H9 (cell line): Measurements from ENCODE around the gene AKR1C8. TPM values are rescaled to one million over a fixed set of nuclear protein-coding genes. Genes with fewer than 3 reads are reported as not detected.

ENCODE experiments used
- DNase-seq: peaks from one replicate; pipeline ENCODE4 v3.0.0-alpha.2; 2017
- H2AFZ ChIP-seq: one replicate; pipeline ENCODE4 v1.6.1; 2013; ENCODE audit warnings: mild to moderate bottlenecking, low read length, control low read depth, moderate library complexity
- H2AK5ac ChIP-seq: 2 replicates; pipeline ENCODE4 v1.6.1; 2013; ENCODE audit warnings: low read length, control low read depth, mixed read lengths; ENCODE audit not compliant: insufficient read length
- H2BK120ac ChIP-seq: one replicate; pipeline ENCODE4 v1.6.1; 2013; ENCODE audit warnings: low read depth, mild to moderate bottlenecking, low read length, control low read depth, inconsistent platforms; ENCODE audit not compliant: poor library complexity, severe bottlenecking
- H2BK12ac ChIP-seq: 2 replicates; pipeline ENCODE4 v1.6.1; 2013; ENCODE audit warnings: low read length, control low read depth, mixed read lengths, low read depth; ENCODE audit not compliant: insufficient read length
- H2BK15ac ChIP-seq: 2 replicates; pipeline ENCODE4 v1.6.1; 2013; ENCODE audit warnings: low read depth, low read length, control low read depth
- H2BK20ac ChIP-seq: one replicate; pipeline ENCODE4 v1.6.1; 2013; ENCODE audit warnings: low read depth, mild to moderate bottlenecking, low read length, control low read depth, inconsistent platforms; ENCODE audit not compliant: poor library complexity, severe bottlenecking
- H2BK5ac ChIP-seq: 2 replicates; pipeline ENCODE4 v1.6.1; 2013; ENCODE audit warnings: low read length, control low read depth, mixed read lengths; ENCODE audit not compliant: insufficient read length
- H3K14ac ChIP-seq: 2 replicates; pipeline ENCODE4 v1.6.1; 2013; ENCODE audit warnings: low read length, control low read depth; ENCODE audit not compliant: insufficient read depth
- H3K18ac ChIP-seq: 2 replicates; pipeline ENCODE4 v1.6.1; 2013; ENCODE audit warnings: low read depth, mild to moderate bottlenecking, mixed read lengths, low read length, control low read depth; ENCODE audit not compliant: insufficient read length
- H3K23ac ChIP-seq: 2 replicates; pipeline ENCODE4 v1.6.1; 2013; ENCODE audit warnings: low read length, control low read depth, mixed read lengths, low read depth; ENCODE audit not compliant: insufficient read length
- H3K23me2 ChIP-seq: 2 replicates; pipeline ENCODE4 v1.6.1; 2013; ENCODE audit warnings: low read depth, mild to moderate bottlenecking, mixed read lengths, low read length, control low read depth; ENCODE audit not compliant: insufficient read length, poor library complexity, severe bottlenecking
- H3K27ac ChIP-seq: 2 replicates; pipeline ENCODE4 v1.5.1; 2013; ENCODE audit warnings: low read length, control low read depth, mixed read lengths, low read depth; ENCODE audit not compliant: insufficient read length
- H3K27me3 ChIP-seq: 2 replicates; pipeline ENCODE4 v1.6.1; 2013; ENCODE audit warnings: low read length, control low read depth, inconsistent platforms; ENCODE audit not compliant: insufficient read depth
- H3K4ac ChIP-seq: 2 replicates; pipeline ENCODE4 v1.6.1; 2013; ENCODE audit warnings: low read depth, mild to moderate bottlenecking, control low read depth, inconsistent platforms, low read length, moderate library complexity
- H3K4me1 ChIP-seq: 2 replicates; pipeline ENCODE4 v1.6.1; 2013; ENCODE audit warnings: low read length, control low read depth, inconsistent platforms; ENCODE audit not compliant: insufficient read depth
- H3K4me2 ChIP-seq: 2 replicates; pipeline ENCODE4 v1.6.1; 2013; ENCODE audit warnings: low read length, control low read depth, mixed read lengths; ENCODE audit not compliant: insufficient read length, insufficient read depth
- H3K56ac ChIP-seq: 2 replicates; pipeline ENCODE4 v1.6.1; 2013; ENCODE audit warnings: low read depth, mild to moderate bottlenecking, mixed read lengths, low read length, control low read depth; ENCODE audit not compliant: insufficient read length
- H3K79me1 ChIP-seq: 2 replicates; pipeline ENCODE4 v1.6.1; 2013; ENCODE audit warnings: low read depth, mild to moderate bottlenecking, moderate library complexity, low read length, control low read depth, inconsistent platforms; ENCODE audit not compliant: insufficient read depth, poor library complexity, severe bottlenecking
- H3K79me2 ChIP-seq: 2 replicates; pipeline ENCODE4 v1.6.1; 2013; ENCODE audit warnings: low read length, control low read depth, inconsistent platforms; ENCODE audit not compliant: insufficient read depth
- H3K9ac ChIP-seq: 2 replicates; pipeline ENCODE4 v1.6.1; 2013; ENCODE audit warnings: low read length, control low read depth, mixed read lengths; ENCODE audit not compliant: insufficient read length; ENCODE audit errors: extremely low read depth
- H3K9me3 ChIP-seq: one replicate; pipeline ENCODE4 v1.6.1; 2013; ENCODE audit warnings: low read depth, low read length, inconsistent platforms; ENCODE audit not compliant: control insufficient read depth
- H3T11ph ChIP-seq: one replicate; pipeline ENCODE4 v1.6.1; 2013; ENCODE audit warnings: mild to moderate bottlenecking, low read length, control low read depth, inconsistent platforms
- H4K20me1 ChIP-seq: one replicate; pipeline ENCODE4 v1.6.1; 2013; ENCODE audit not compliant: control insufficient read depth, insufficient read length, insufficient read depth
- H4K5ac ChIP-seq: 2 replicates; pipeline ENCODE4 v1.6.1; 2013; ENCODE audit warnings: low read depth, mild to moderate bottlenecking, mixed read lengths, low read length, control low read depth; ENCODE audit not compliant: insufficient read length
- H4K8ac ChIP-seq: replicated peaks from 2 replicates; pipeline ENCODE4 v1.6.1; 2013; ENCODE audit warnings: low read length, control low read depth, mixed read lengths, low read depth; ENCODE audit not compliant: insufficient read length
- H4K91ac ChIP-seq: 2 replicates; pipeline ENCODE4 v1.6.1; 2013; ENCODE audit warnings: low read depth, mild to moderate bottlenecking, moderate library complexity, mixed read lengths, low read length, control low read depth; ENCODE audit not compliant: insufficient read length
- H3K27ac Mint-ChIP-seq, 3 experiments: 2 replicates in 2 of 3; 3 replicates in 1 of 3; pipeline ENCODE4 v1.8.0; 2020 to 2021; ENCODE audit warnings: mixed read lengths in 3 of 3, mild to moderate bottlenecking in 1 of 3, moderate library complexity in 1 of 3
- H3K27me3 Mint-ChIP-seq: 2 replicates; pipeline ENCODE4 v1.8.0; 2021; ENCODE audit warnings: low read depth, mild to moderate bottlenecking, moderate library complexity, mixed read lengths
- H3K36me3 Mint-ChIP-seq, 3 experiments: 2 replicates in 2 of 3; 3 replicates in 1 of 3; pipeline ENCODE4 v1.8.0; 2020 to 2021; ENCODE audit warnings: low read depth in 3 of 3, mixed read lengths in 3 of 3; ENCODE audit not compliant: insufficient read depth in 1 of 3
- H3K4me1 Mint-ChIP-seq, 2 experiments: 2 replicates each; pipeline ENCODE4 v1.8.0; 2020; ENCODE audit warnings: mixed read lengths in 2 of 2
- H3K4me3 Mint-ChIP-seq, 2 experiments: 2 replicates in 1 of 2; 3 replicates in 1 of 2; pipeline ENCODE4 v1.8.0; 2020 to 2021; ENCODE audit warnings: mild to moderate bottlenecking in 2 of 2, mixed read lengths in 2 of 2, moderate library complexity in 1 of 2
- H3K9me3 Mint-ChIP-seq, 2 experiments: 2 replicates in 1 of 2; 3 replicates in 1 of 2; pipeline ENCODE4 v1.8.0; 2020; ENCODE audit warnings: mild to moderate bottlenecking in 2 of 2, mixed read lengths in 2 of 2, moderate library complexity in 1 of 2
- WGBS: extraction: QIAGEN DNeasy Blood & Tissue Kit; methylation state at CpG from one replicate; pipeline ENCODE4 v1.1.7; 2013; ENCODE audit warnings: missing lambda C conversion rate, low lambda C conversion rate, mixed read lengths; ENCODE audit not compliant: insufficient read length; ENCODE audit errors: extremely low coverage; 5-methylcytosine and 5-hydroxymethylcytosine counted together
- total RNA-seq: library from RNA; stranded (reverse); gene quantifications from 2 replicates; pipeline ENCODE4 v1.2.1, GENCODE V29; 2021
- TF ChIP-seq, protein P1 (sequence below): fragments of 200-600 bp; sonication (generic); conservative IDR thresholded peaks from 3 replicates; pipeline ENCODE4 v1.8.0; 2021; ENCODE audit warnings: antibody characterized with exemption, mild to moderate bottlenecking

AKR1C8 gene
- total RNA-seq, 1 experiment from 2014 or later: not detected

DNA sequence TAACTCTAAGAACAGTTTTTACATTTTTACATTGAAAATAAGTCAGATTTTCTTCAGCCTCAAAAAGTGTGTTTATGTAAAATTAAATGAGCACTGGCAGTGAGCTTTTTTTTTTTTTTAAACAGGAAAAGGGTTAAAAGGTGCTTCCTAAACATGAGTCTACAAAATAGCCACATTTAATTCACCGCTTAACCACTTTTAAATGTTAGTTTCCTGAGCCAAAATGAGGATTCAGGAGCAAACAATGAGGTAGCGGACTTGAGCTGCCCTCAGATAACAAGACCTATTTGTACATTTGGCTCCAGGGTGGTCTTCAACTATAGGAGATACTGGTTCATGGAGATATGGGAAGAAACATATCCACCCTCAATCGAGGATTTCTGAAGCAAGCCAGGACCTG is 67.9 kb downstream of the AKR1C8 start:
- DNase-seq: no peak
- Histone ChIP-seq H4K91ac (no peak overlapping the region), H3K4me1 (no peaks in the 10 kb centered on the region), H3K27me3 (no peaks in the 10 kb centered on the region), H2BK120ac (no peak overlapping the region), H3K9ac (no peak overlapping the region), H3K23me2 (no peaks in the 10 kb centered on the region), H4K5ac (no peak overlapping the region), H2BK15ac (no peak overlapping the region), H3K56ac (no peak overlapping the region), H3K4me2 (no peak overlapping the region), H2BK20ac (no peak overlapping the region), H3T11ph (no peak overlapping the region), H3K14ac (no peak overlapping the region), H3K79me2 (no peaks in the 10 kb centered on the region), H3K79me1 (no peaks in the 10 kb centered on the region), H3K27ac (no peak overlapping the region), H3K18ac (no peak overlapping the region), H2BK5ac (no peak overlapping the region), H4K20me1 (no peaks in the 10 kb centered on the region), H2AFZ (no peak overlapping the region), H3K4ac (no peak overlapping the region), H2AK5ac (no peak overlapping the region), H3K9me3 (peaks cover 19% of the 10 kb centered on the region), H4K8ac (no peak overlapping the region), H2BK12ac (no peak overlapping the region), H3K23ac (no peak overlapping the region)
- Mint-ChIP-seq H3K4me1 (no peaks in the 10 kb centered on the region), H3K27me3 (no peaks in the 10 kb centered on the region), H3K9me3 (peaks cover 69 to 77% of the 10 kb centered on the region in 2 experiments), H3K4me3 (no peak overlapping the region), H3K27ac (no peak overlapping the region), H3K36me3 (peaks cover 0 to 4% (median 2%) of the 10 kb centered on the region in 3 experiments; a peak in 1 of 7 replicates)
- no CpG with 5 or more reads among the region's 3 CpGs for WGBS
- TF ChIP-seq, protein P1, sequence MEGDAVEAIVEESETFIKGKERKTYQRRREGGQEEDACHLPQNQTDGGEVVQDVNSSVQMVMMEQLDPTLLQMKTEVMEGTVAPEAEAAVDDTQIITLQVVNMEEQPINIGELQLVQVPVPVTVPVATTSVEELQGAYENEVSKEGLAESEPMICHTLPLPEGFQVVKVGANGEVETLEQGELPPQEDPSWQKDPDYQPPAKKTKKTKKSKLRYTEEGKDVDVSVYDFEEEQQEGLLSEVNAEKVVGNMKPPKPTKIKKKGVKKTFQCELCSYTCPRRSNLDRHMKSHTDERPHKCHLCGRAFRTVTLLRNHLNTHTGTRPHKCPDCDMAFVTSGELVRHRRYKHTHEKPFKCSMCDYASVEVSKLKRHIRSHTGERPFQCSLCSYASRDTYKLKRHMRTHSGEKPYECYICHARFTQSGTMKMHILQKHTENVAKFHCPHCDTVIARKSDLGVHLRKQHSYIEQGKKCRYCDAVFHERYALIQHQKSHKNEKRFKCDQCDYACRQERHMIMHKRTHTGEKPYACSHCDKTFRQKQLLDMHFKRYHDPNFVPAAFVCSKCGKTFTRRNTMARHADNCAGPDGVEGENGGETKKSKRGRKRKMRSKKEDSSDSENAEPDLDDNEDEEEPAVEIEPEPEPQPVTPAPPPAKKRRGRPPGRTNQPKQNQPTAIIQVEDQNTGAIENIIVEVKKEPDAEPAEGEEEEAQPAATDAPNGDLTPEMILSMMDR: no peak
